ENCODE measurements around the gene CAMK2B. TPM values are rescaled to one million over a fixed set of nuclear protein-coding genes. Genes with fewer than 3 reads are reported as not detected.
A peak's percentile ranks its signal among the peaks of the same experiment; 100 is the strongest.

CAMK2B gene
- total RNA-seq, 1 donor from 2014 or later: 0.58 TPM

- ChIA-PET POLR2A (interaction anchor here (0.7 to 1.3 kb wide), 3 partner anchors 213 to 332 kb away, joined by 4 to 12 read pairs (median 5); partner anchors contain the start of genes DBNL and DDX56), CTCF (interaction anchor here (0.7 kb wide), 1 partner anchor 17 kb away, joined by 3 read pairs; no protein-coding TSS in a partner anchor)
- peak; percentile 41 for DNase-seq
- TF ChIP-seq, protein P1, sequence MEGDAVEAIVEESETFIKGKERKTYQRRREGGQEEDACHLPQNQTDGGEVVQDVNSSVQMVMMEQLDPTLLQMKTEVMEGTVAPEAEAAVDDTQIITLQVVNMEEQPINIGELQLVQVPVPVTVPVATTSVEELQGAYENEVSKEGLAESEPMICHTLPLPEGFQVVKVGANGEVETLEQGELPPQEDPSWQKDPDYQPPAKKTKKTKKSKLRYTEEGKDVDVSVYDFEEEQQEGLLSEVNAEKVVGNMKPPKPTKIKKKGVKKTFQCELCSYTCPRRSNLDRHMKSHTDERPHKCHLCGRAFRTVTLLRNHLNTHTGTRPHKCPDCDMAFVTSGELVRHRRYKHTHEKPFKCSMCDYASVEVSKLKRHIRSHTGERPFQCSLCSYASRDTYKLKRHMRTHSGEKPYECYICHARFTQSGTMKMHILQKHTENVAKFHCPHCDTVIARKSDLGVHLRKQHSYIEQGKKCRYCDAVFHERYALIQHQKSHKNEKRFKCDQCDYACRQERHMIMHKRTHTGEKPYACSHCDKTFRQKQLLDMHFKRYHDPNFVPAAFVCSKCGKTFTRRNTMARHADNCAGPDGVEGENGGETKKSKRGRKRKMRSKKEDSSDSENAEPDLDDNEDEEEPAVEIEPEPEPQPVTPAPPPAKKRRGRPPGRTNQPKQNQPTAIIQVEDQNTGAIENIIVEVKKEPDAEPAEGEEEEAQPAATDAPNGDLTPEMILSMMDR (IDR thresholded peaks at IDR 0.05): no peak
- Mint-ChIP-seq H3K4me1 (peaks cover 35% of the 10 kb centered on the region), H3K4me3 (peak overlapping the region; percentile 15), H3K27me3 (no peaks in the 10 kb centered on the region), H3K9me3 (no peaks in the 10 kb centered on the region), H3K27ac (peak overlapping the region; percentile 77), H3K36me3 (ENCODE audit: low read depth) (no peaks in the 10 kb centered on the region)
- intact Hi-C loops (cut with micrococcal nuclease): no loop called here
- peak; percentile 79 for ATAC-seq (ENCODE audit: low read depth)
These were observed 67.6 kb downstream of the CAMK2B start for GRCh38 chr7:44257618-44258422.

- POLR2A ChIA-PET: interaction anchor here (1.3 kb wide), 1 partner anchor 213 kb away, joined by 5 read pairs; the partner anchor contains the start of gene DBNL
- intact Hi-C loops (cut with micrococcal nuclease): no loop called here
- no peak overlapping the region for H3K4me3 Mint-ChIP-seq
These were observed 68.2 kb downstream of the CAMK2B start for GRCh38 chr7:44257213-44257612.

GRCh38 chr7:44256459-44256858, 68.9 kb downstream of the CAMK2B start:
- intact Hi-C loops (cut with micrococcal nuclease): no loop called here
- ATAC-seq (ENCODE audit: low read depth) (no peak), DNase-seq (no peak)
- peaks cover 35% of the 10 kb centered on the region for H3K4me1 Mint-ChIP-seq
- no peaks in the 10 kb centered on the region for H3K36me3 Mint-ChIP-seq (ENCODE audit: low read depth)
- no peaks in the 10 kb centered on the region for H3K9me3 Mint-ChIP-seq
- TF ChIP-seq, protein P1 (IDR thresholded peaks at IDR 0.05): no peak
- no peak overlapping the region for H3K27ac Mint-ChIP-seq
- ChIA-PET POLR2A (no interaction called here), CTCF (no interaction called here)
- no peak overlapping the region for H3K4me3 Mint-ChIP-seq
- H3K27me3 Mint-ChIP-seq: no peaks in the 10 kb centered on the region

More at GRCh38 chr7:44257213-44257612, 68.2 kb downstream of the CAMK2B start:
- H3K36me3 Mint-ChIP-seq (ENCODE audit: low read depth): no peaks in the 10 kb centered on the region
- ATAC-seq (ENCODE audit: low read depth) (no peak), DNase-seq (no peak)
- TF ChIP-seq, protein P1 (IDR thresholded peaks at IDR 0.05): no peak
- no peaks in the 10 kb centered on the region for H3K27me3 Mint-ChIP-seq
- no peaks in the 10 kb centered on the region for H3K9me3 Mint-ChIP-seq
- CTCF ChIA-PET: no interaction called here
- peaks cover 35% of the 10 kb centered on the region for H3K4me1 Mint-ChIP-seq
- H3K27ac Mint-ChIP-seq: no peak overlapping the region

- intact Hi-C loops (cut with micrococcal nuclease): no loop called here
- Mint-ChIP-seq H3K9me3 (no peaks in the 10 kb centered on the region), H3K27me3 (no peaks in the 10 kb centered on the region), H3K36me3 (ENCODE audit: low read depth) (no peaks in the 10 kb centered on the region), H3K27ac (no peak overlapping the region), H3K4me3 (no peak overlapping the region), H3K4me1 (no peaks in the 10 kb centered on the region)
- TF ChIP-seq, protein P1 (IDR thresholded peaks at IDR 0.05): no peak
- no peak for ATAC-seq (ENCODE audit: low read depth)
- CTCF ChIA-PET: no interaction called here
- POLR2A ChIA-PET: no interaction called here
- DNase-seq: no peak
These were observed 73.5 kb downstream of the CAMK2B start for GRCh38 chr7:44251881-44252280.

GRCh38 chr7:44251269-44251668, 74.1 kb downstream of the CAMK2B start:
- POLR2A ChIA-PET: no interaction called here

More at GRCh38 chr7:44251269-44251668, 74.1 kb downstream of the CAMK2B start:
- intact Hi-C loops (cut with micrococcal nuclease): no loop called here
- no peak for ATAC-seq (ENCODE audit: low read depth)
- no peak overlapping the region for H3K4me3 Mint-ChIP-seq
- H3K36me3 Mint-ChIP-seq (ENCODE audit: low read depth): no peaks in the 10 kb centered on the region
- CTCF ChIA-PET: no interaction called here
- TF ChIP-seq, protein P1 (IDR thresholded peaks at IDR 0.05): no peak
- H3K27ac Mint-ChIP-seq: no peak overlapping the region
- DNase-seq: no peak
- H3K4me1 Mint-ChIP-seq: no peaks in the 10 kb centered on the region
- H3K9me3 Mint-ChIP-seq: no peaks in the 10 kb centered on the region
- H3K27me3 Mint-ChIP-seq: no peaks in the 10 kb centered on the region

Measured in activated B cell treated with CpG ODN at 0.5 μM for 24 hours (primary cell).